Transverse colon (tissue), 4 donors: ENCODE measurements around the gene ATG2A. TPM values are rescaled to one million over a fixed set of nuclear protein-coding genes. Genes with fewer than 3 reads are reported as not detected.

Source experiments
- DNase-seq: peaks from one replicate; pipeline ENCODE4 v3.0.0-alpha.2; 2019
- H3K27ac ChIP-seq, 4 donors: fragments of 200-600 bp; sonication (generic); 2 replicates each; pipeline ENCODE4 v1.5.1; 2016 to 2018; ENCODE audit warnings: inconsistent platforms in 4 of 4
- H3K27me3 ChIP-seq: fragments of 200-600 bp; sonication (generic); 2 replicates; pipeline ENCODE4 v1.5.1; 2017; ENCODE audit warnings: inconsistent platforms
- H3K36me3 ChIP-seq, 4 donors: fragments of 200-600 bp; sonication (generic); 2 replicates each; pipeline ENCODE4 v1.5.1; 2017 to 2019; ENCODE audit warnings: inconsistent platforms in 4 of 4
- H3K4me1 ChIP-seq, 4 donors: fragments of 200-600 bp; sonication (generic); 2 replicates each; pipeline ENCODE4 v1.5.1; 2017 to 2020; ENCODE audit warnings: inconsistent platforms in 4 of 4
- H3K4me3 ChIP-seq, 4 donors: fragments of 200-600 bp; sonication (generic); 1 replicate in 1 of 4; 2 replicates in 3 of 4; pipeline versions ENCODE4 v1.5.1 to v1.6.1; 2017 to 2019; ENCODE audit warnings: inconsistent platforms in 4 of 4
- H3K9me3 ChIP-seq, 2 donors: fragments of 200-600 bp; sonication (generic); 2 replicates each; pipeline ENCODE4 v1.5.1; 2017 to 2019; ENCODE audit warnings: inconsistent platforms in 2 of 2
- CTCF ChIP-seq, 5 experiments: fragments of 200-600 bp in 3 of 5; fragments of 450-650 bp in 2 of 5; sonication (generic) in 3 of 5; IDR thresholded peaks; 1 replicate in 2 of 5; 2 replicates in 3 of 5; pipeline ENCODE4 v1.5.1; 2016 to 2017; ENCODE audit warnings: antibody characterized with exemption in 5 of 5, inconsistent platforms in 3 of 5, mild to moderate bottlenecking in 2 of 5, moderate library complexity in 1 of 5
- EP300 ChIP-seq: sonication (generic); formaldehyde crosslinking; IDR thresholded peaks from one replicate; pipeline ENCODE4 v1.6.1; 2017; ENCODE audit warnings: antibody characterized with exemption, low read depth
- POLR2A ChIP-seq: fragments of 450-650 bp; IDR thresholded peaks from one replicate; pipeline ENCODE4 v1.6.1; 2016; ENCODE audit warnings: antibody characterized with exemption, mild to moderate bottlenecking, moderate library complexity
- POLR2AphosphoS5 ChIP-seq, 3 donors: sonication (generic); formaldehyde crosslinking; IDR thresholded peaks; one replicate each; pipeline ENCODE4 v1.6.1; 2016; ENCODE audit warnings: antibody characterized with exemption in 3 of 3
- WGBS, 2 donors: methylation state at CpG; one replicate each; pipeline ENCODE4 v1.1.5; 2018; ENCODE audit warnings: low coverage in 1 of 2; 5-methylcytosine and 5-hydroxymethylcytosine counted together
- in situ Hi-C, 4 donors: fragments of 200-750 bp; cut with MboI; loops; one replicate each; pipeline versions ENCODE4 v1.15.0 to v1.15.1; 2017; ENCODE audit warnings: low sequenced_read_pairs in 3 of 4, low pct_ligation_motif_present in 1 of 4, low pct_unique_long_range_greater_than_20kb in 1 of 4
- intact Hi-C: fragments of 100-400 bp; cut with DNase I; formaldehyde crosslinking; loops from one replicate; pipeline ENCODE4 v1.15.1; 2023; ENCODE audit warnings: low total_unique reads
- total RNA-seq, 4 donors: library from RNA; depleted of rRNA; stranded (reverse); fragments of >200 nt; gene quantifications; one replicate each; pipeline ENCODE4 v1.1.0, GENCODE V29; 2016

ATG2A gene
- total RNA-seq, 4 donors from 2014 or later, result 30.1 to 82.3 (median 46.4) TPM

GRCh38 chr11:64951529-64951928, 34.5 kb upstream of the ATG2A start:
- TF ChIP-seq EP300 (no peak), CTCF (IDR thresholded peaks at IDR 0.05) (no peak), POLR2AphosphoS5 (IDR thresholded peaks at IDR 0.05) (no peak), POLR2A (no peak)
- Histone ChIP-seq H3K4me1 (no peaks in the 10 kb centered on the region), H3K27me3 (no peaks in the 10 kb centered on the region), H3K4me3 (no peak overlapping the region), H3K9me3 (no peaks in the 10 kb centered on the region), H3K36me3 (no peaks in the 10 kb centered on the region), H3K27ac (no peak overlapping the region)
- in situ Hi-C loops, result no loop called here
- WGBS, 2 donors, result 67 to 100% methylated on average over 2 to 4 of the region's 4 CpGs
- intact Hi-C loops, result no loop called here
- DNase-seq, result no peak

- 67 to 80% methylated on average over 1 to 5 of the region's 5 CpGs for WGBS, 2 donors
- Histone ChIP-seq H3K27me3 (no peaks in the 10 kb centered on the region), H3K4me3 (no peak overlapping the region), H3K4me1 (no peaks in the 10 kb centered on the region), H3K9me3 (no peaks in the 10 kb centered on the region), H3K27ac (no peak overlapping the region), H3K36me3 (no peaks in the 10 kb centered on the region)
- intact Hi-C loops, result no loop called here
- no peak for DNase-seq
- in situ Hi-C loops, result no loop called here
- TF ChIP-seq POLR2A, result no peak
Measured at GRCh38 chr11:64947208-64947814, 30.3 kb upstream of the ATG2A start.

- Histone ChIP-seq H3K27ac (no peak overlapping the region), H3K4me1 (no peaks in the 10 kb centered on the region), H3K36me3 (peaks cover 0 to 8% (median 2%) of the 10 kb centered on the region in 4 donors), H3K9me3 (no peaks in the 10 kb centered on the region), H3K27me3 (no peaks in the 10 kb centered on the region), H3K4me3 (no peak overlapping the region)
- 75 to 80% methylated on average over 2 to 4 of the region's 4 CpGs for WGBS, 2 donors
- DNase-seq, result no peak
- no peak for TF ChIP-seq POLR2AphosphoS5 (IDR thresholded peaks at IDR 0.05)
- TF ChIP-seq POLR2A, result no peak
- no peak for TF ChIP-seq CTCF (IDR thresholded peaks at IDR 0.05)
- no peak for TF ChIP-seq EP300
- in situ Hi-C loops, result no loop called here
- intact Hi-C loops, result no loop called here
Measured at GRCh38 chr11:64936539-64936938, 19.5 kb upstream of the ATG2A start.

GRCh38 chr11:64935359-64936081, 18.5 kb upstream of the ATG2A start, which contains the start of gene GPHA2:
TSS of gene GPHA2 (minus strand) at chr11:64935893. CDS start at chr11:64935460, 433 bp downstream.
- H3K36me3 ChIP-seq, result peaks cover 0 to 19% (median 7%) of the 10 kb centered on the region in 4 donors
- H3K27me3 ChIP-seq, result no peaks in the 10 kb centered on the region
- H3K4me3 ChIP-seq, result no peak within 1 kb of the TSS
- no peak for TF ChIP-seq CTCF (IDR thresholded peaks at IDR 0.05)
- no peak for TF ChIP-seq POLR2A
- TF ChIP-seq EP300, result no peak
- TF ChIP-seq POLR2AphosphoS5 (IDR thresholded peaks at IDR 0.05), result no peak
- no peaks in the 10 kb centered on the region for H3K9me3 ChIP-seq
- no peak for DNase-seq
- no peaks in the 10 kb centered on the region for H3K4me1 ChIP-seq
- H3K27ac ChIP-seq, result no peak within 1 kb of the TSS
- intact Hi-C loops (no loop called here), in situ Hi-C loops (no loop called here)
- 71% methylated on average over 14 of the region's 14 CpGs; no CpG with 5 or more reads in 1 of the 2 donors for WGBS, 2 donors
